ENCODE data around the gene ZNF19.
"Not testable (repeated sequence)": the region's sequence is repeated elsewhere in the genome, so short reads cannot be mapped to it uniquely, and the experiment has no call there.

Gene ZNF19

DNA sequence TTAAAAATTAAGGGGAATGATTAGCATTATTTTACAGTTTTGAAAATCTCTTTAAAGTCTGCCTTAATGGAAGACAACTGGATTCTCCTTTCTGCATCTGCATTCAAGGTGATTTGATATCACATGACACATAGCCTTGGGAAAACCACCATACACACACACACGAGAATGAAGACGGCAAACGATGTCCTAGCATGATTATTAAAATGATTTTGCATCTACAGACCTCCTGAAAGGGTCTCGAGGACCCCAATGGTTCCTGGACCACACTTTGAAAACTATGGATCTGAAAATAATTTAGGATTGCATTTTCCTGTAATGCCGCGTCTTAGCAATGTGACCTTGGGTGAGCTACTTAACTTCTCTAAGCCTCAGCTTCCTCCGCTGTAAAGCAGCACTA, 25.4 kb upstream of the ZNF19 start:
- Histone ChIP-seq H3K27me3 (ENCODE audit: insufficient read depth, low read length) (peaks cover 61% of the 10 kb centered on the region), H3K36me3 (ENCODE audit: insufficient read depth, low read length) (no peaks in the 10 kb centered on the region), H3K4me1 (ENCODE audit: control insufficient read depth, insufficient read depth, low read length, unreplicated experiment) (no peaks in the 10 kb centered on the region), H3K27ac (ENCODE audit: low read depth, low read length) (no peak overlapping the region), H3K4me3 (ENCODE audit: low read depth, low read length) (no peak overlapping the region), H2AFZ (ENCODE audit: low read length, unreplicated experiment) (no peak overlapping the region), H3K79me2 (ENCODE audit: control insufficient read depth, insufficient read depth, low read length, unreplicated experiment) (no peaks in the 10 kb centered on the region)

- no peak overlapping the region for H3K27ac ChIP-seq (ENCODE audit: low read depth, low read length)
- no peaks in the 10 kb centered on the region for H3K79me2 ChIP-seq (ENCODE audit: control insufficient read depth, insufficient read depth, low read length, unreplicated experiment)
- H3K4me3 ChIP-seq (ENCODE audit: low read depth, low read length): no peak overlapping the region
- no peaks in the 10 kb centered on the region for H3K36me3 ChIP-seq (ENCODE audit: insufficient read depth, low read length)
- no peak overlapping the region for H2AFZ ChIP-seq (ENCODE audit: low read length, unreplicated experiment)
- peaks cover 59% of the 10 kb centered on the region for H3K27me3 ChIP-seq (ENCODE audit: insufficient read depth, low read length)
- H3K4me1 ChIP-seq (ENCODE audit: control insufficient read depth, insufficient read depth, low read length, unreplicated experiment): no peaks in the 10 kb centered on the region
These were observed 24.2 kb upstream of the ZNF19 start for GRCh38 chr16:71513302-71513701.

GRCh38 chr16:71507061-71507460, 17.9 kb upstream of the ZNF19 start:
- H3K4me1 ChIP-seq (ENCODE audit: control insufficient read depth, insufficient read depth, low read length, unreplicated experiment): no peaks in the 10 kb centered on the region
- no peak overlapping the region for H3K4me3 ChIP-seq (ENCODE audit: low read depth, low read length)

DNA sequence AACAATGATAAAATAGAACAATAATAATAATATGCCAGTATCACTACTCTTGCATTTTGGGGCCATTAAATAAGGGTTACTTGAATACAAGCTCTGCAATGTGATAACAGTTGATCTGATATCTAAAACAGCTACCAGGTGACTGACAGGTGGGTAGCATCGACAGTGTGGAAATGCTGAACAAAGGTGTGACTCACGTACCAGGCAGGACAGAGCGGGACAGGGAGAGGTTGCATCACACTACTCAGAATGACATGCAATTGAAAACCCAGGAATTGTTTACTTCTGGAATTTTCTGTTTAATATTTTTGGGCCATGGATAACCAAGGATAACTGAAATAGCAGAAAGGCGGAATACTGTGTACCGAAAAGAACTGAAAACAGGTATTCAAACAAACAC, 15.8 kb upstream of the ZNF19 start:
- H2AFZ ChIP-seq (ENCODE audit: low read length, unreplicated experiment): no peak overlapping the region
- H3K27ac ChIP-seq (ENCODE audit: low read depth, low read length): no peak overlapping the region
- peaks cover 55% of the 10 kb centered on the region for H3K27me3 ChIP-seq (ENCODE audit: insufficient read depth, low read length)
- H3K79me2 ChIP-seq (ENCODE audit: control insufficient read depth, insufficient read depth, low read length, unreplicated experiment): no peaks in the 10 kb centered on the region
- H3K36me3 ChIP-seq (ENCODE audit: insufficient read depth, low read length): no peaks in the 10 kb centered on the region
- H3K4me1 ChIP-seq (ENCODE audit: control insufficient read depth, insufficient read depth, low read length, unreplicated experiment): no peaks in the 10 kb centered on the region
- no peak overlapping the region for H3K4me3 ChIP-seq (ENCODE audit: low read depth, low read length)

More at GRCh38 chr16:71507061-71507460, 17.9 kb upstream of the ZNF19 start:
- H3K27ac ChIP-seq (ENCODE audit: low read depth, low read length): no peak overlapping the region
- no peaks in the 10 kb centered on the region for H3K79me2 ChIP-seq (ENCODE audit: control insufficient read depth, insufficient read depth, low read length, unreplicated experiment)
- no peaks in the 10 kb centered on the region for H3K36me3 ChIP-seq (ENCODE audit: insufficient read depth, low read length)
- H3K27me3 ChIP-seq (ENCODE audit: insufficient read depth, low read length): peaks cover 59% of the 10 kb centered on the region
- H2AFZ ChIP-seq (ENCODE audit: low read length, unreplicated experiment): no peak overlapping the region

- H3K27ac ChIP-seq (ENCODE audit: low read depth, low read length); H2AFZ ChIP-seq (ENCODE audit: low read length, unreplicated experiment); H3K4me1 ChIP-seq (ENCODE audit: control insufficient read depth, insufficient read depth, low read length, unreplicated experiment); H3K79me2 ChIP-seq (ENCODE audit: control insufficient read depth, insufficient read depth, low read length, unreplicated experiment); H3K4me3 ChIP-seq (ENCODE audit: low read depth, low read length); H3K36me3 ChIP-seq (ENCODE audit: insufficient read depth, low read length): not testable (repeated sequence)
- peaks cover 55% of the 10 kb centered on the region for H3K27me3 ChIP-seq (ENCODE audit: insufficient read depth, low read length)
These were observed 14.9 kb upstream of the ZNF19 start for GRCh38 chr16:71504051-71504450.

DNA sequence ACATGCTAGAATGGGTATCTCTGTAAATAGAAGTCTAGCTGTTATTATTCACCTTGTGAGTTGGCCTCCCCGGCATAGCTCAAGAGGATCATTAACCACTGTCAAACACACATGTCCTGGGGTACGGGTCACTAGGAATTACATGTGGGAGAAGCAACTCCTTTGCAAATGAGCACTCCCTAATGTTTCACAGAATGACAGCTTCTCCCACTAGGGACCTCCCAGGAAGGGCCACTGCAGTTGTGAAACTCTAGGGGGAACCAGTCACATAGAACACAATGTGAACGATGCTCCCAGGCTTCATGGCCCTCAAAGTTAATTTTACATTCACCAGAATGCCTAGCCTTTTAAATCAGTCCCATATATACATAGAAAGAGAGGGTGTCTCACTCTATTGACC, 12.4 kb upstream of the ZNF19 start:
- Histone ChIP-seq H3K79me2 (ENCODE audit: control insufficient read depth, insufficient read depth, low read length, unreplicated experiment) (no peaks in the 10 kb centered on the region), H3K27me3 (ENCODE audit: insufficient read depth, low read length) (peaks cover 40% of the 10 kb centered on the region), H3K4me3 (ENCODE audit: low read depth, low read length) (no peak overlapping the region), H3K36me3 (ENCODE audit: insufficient read depth, low read length) (no peaks in the 10 kb centered on the region), H2AFZ (ENCODE audit: low read length, unreplicated experiment) (no peak overlapping the region), H3K4me1 (ENCODE audit: control insufficient read depth, insufficient read depth, low read length, unreplicated experiment) (no peaks in the 10 kb centered on the region), H3K27ac (ENCODE audit: low read depth, low read length) (no peak overlapping the region)

DNA sequence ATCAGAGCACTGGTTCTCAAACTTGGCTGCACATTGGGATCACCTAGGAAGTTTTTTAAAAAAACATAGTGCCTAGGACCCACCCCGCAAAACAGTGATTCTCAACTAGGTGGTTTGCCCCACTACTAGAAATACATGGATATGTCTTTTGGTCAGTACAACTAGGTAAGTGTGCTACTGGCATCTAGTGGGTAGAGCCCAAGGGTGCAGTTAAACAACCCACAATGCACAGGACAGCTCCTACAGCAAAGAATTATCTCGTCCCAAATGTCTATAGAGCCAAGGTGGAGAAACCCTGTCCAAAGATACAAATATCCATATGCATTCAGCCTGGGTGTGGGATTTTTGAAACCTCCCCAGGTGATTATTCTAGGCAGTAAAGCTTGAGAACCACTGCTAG, 11.8 kb upstream of the ZNF19 start:
- H3K27ac ChIP-seq (ENCODE audit: low read depth, low read length): no peak overlapping the region
- no peaks in the 10 kb centered on the region for H3K36me3 ChIP-seq (ENCODE audit: insufficient read depth, low read length)
- no peaks in the 10 kb centered on the region for H3K79me2 ChIP-seq (ENCODE audit: control insufficient read depth, insufficient read depth, low read length, unreplicated experiment)
- H3K27me3 ChIP-seq (ENCODE audit: insufficient read depth, low read length): peaks cover 38% of the 10 kb centered on the region
- H3K4me3 ChIP-seq (ENCODE audit: low read depth, low read length): no peak overlapping the region
- H3K4me1 ChIP-seq (ENCODE audit: control insufficient read depth, insufficient read depth, low read length, unreplicated experiment): no peaks in the 10 kb centered on the region
- H2AFZ ChIP-seq (ENCODE audit: low read length, unreplicated experiment): no peak overlapping the region

GRCh38 chr16:71499775-71500364, 10.7 kb upstream of the ZNF19 start:
- Histone ChIP-seq H2AFZ (ENCODE audit: low read length, unreplicated experiment) (no peak overlapping the region), H3K79me2 (ENCODE audit: control insufficient read depth, insufficient read depth, low read length, unreplicated experiment) (no peaks in the 10 kb centered on the region), H3K27ac (ENCODE audit: low read depth, low read length) (no peak overlapping the region), H3K36me3 (ENCODE audit: insufficient read depth, low read length) (no peaks in the 10 kb centered on the region), H3K27me3 (ENCODE audit: insufficient read depth, low read length) (peaks cover 31% of the 10 kb centered on the region), H3K4me3 (ENCODE audit: low read depth, low read length) (no peak overlapping the region), H3K4me1 (ENCODE audit: control insufficient read depth, insufficient read depth, low read length, unreplicated experiment) (no peaks in the 10 kb centered on the region)

- Histone ChIP-seq H3K79me2 (ENCODE audit: control insufficient read depth, insufficient read depth, low read length, unreplicated experiment) (no peaks in the 10 kb centered on the region), H3K27me3 (ENCODE audit: insufficient read depth, low read length) (peaks cover 18% of the 10 kb centered on the region), H2AFZ (ENCODE audit: low read length, unreplicated experiment) (no peak overlapping the region), H3K4me1 (ENCODE audit: control insufficient read depth, insufficient read depth, low read length, unreplicated experiment) (no peaks in the 10 kb centered on the region), H3K4me3 (ENCODE audit: low read depth, low read length) (no peak overlapping the region), H3K36me3 (ENCODE audit: insufficient read depth, low read length) (no peaks in the 10 kb centered on the region), H3K27ac (ENCODE audit: low read depth, low read length) (no peak overlapping the region)
These were observed 8.9 kb upstream of the ZNF19 start for GRCh38 chr16:71498031-71498430.

DNA sequence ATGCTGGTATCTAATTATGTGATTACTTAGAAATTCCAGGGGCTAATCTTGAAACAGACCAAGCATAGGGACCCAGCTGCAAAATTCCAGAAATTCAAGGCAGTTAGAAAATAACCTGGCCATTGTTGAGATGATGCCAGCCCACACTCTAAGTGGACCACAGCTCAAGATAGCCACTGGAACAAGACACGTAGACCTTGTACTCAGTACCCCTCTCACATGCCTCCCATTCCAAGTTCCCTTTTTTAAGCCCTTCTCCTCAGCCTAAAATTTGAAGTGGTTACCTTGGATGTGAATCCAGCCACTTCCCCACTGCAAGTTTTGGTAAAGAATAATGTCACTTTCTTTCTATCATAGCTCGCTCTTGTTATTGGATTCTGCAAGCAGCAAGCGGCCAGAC, 4.1 kb upstream of the ZNF19 start:
- Histone ChIP-seq H3K4me1 (ENCODE audit: control insufficient read depth, insufficient read depth, low read length, unreplicated experiment) (no peaks in the 10 kb centered on the region), H2AFZ (ENCODE audit: low read length, unreplicated experiment) (no peak overlapping the region), H3K79me2 (ENCODE audit: control insufficient read depth, insufficient read depth, low read length, unreplicated experiment) (no peaks in the 10 kb centered on the region), H3K27me3 (ENCODE audit: insufficient read depth, low read length) (no peaks in the 10 kb centered on the region), H3K36me3 (ENCODE audit: insufficient read depth, low read length) (no peaks in the 10 kb centered on the region), H3K27ac (ENCODE audit: low read depth, low read length) (no peak overlapping the region), H3K4me3 (ENCODE audit: low read depth, low read length) (no peak overlapping the region)

GRCh38 chr16:71492786-71493185, 3.7 kb upstream of the ZNF19 start:
- Histone ChIP-seq H2AFZ (ENCODE audit: low read length, unreplicated experiment) (no peak overlapping the region), H3K36me3 (ENCODE audit: insufficient read depth, low read length) (no peaks in the 10 kb centered on the region), H3K27me3 (ENCODE audit: insufficient read depth, low read length) (no peaks in the 10 kb centered on the region), H3K79me2 (ENCODE audit: control insufficient read depth, insufficient read depth, low read length, unreplicated experiment) (no peaks in the 10 kb centered on the region), H3K27ac (ENCODE audit: low read depth, low read length) (no peak overlapping the region), H3K4me3 (ENCODE audit: low read depth, low read length) (no peak overlapping the region), H3K4me1 (ENCODE audit: control insufficient read depth, insufficient read depth, low read length, unreplicated experiment) (no peaks in the 10 kb centered on the region)

All from ACC112 (cell line).